Peyer's patch (tissue), 4 donors: ENCODE data around the gene BRIP1.

Source experiments
- CTCF ChIP-seq, 6 experiments: fragments of 450-650 bp in 4 of 6; fragments of 200-600 bp in 2 of 6; sonication (generic) in 1 of 6; IDR thresholded peaks; one replicate each; pipeline ENCODE4 v1.5.1; 2017 to 2019; ENCODE audit warnings: antibody characterized with exemption in 6 of 6, mild to moderate bottlenecking in 3 of 6, moderate library complexity in 1 of 6
- POLR2A ChIP-seq, 2 donors: fragments of 450-650 bp; IDR thresholded peaks; one replicate each; pipeline ENCODE4 v1.5.1; 2017; ENCODE audit warnings: antibody characterized with exemption in 2 of 2, mild to moderate bottlenecking in 2 of 2, moderate library complexity in 2 of 2

DNA sequence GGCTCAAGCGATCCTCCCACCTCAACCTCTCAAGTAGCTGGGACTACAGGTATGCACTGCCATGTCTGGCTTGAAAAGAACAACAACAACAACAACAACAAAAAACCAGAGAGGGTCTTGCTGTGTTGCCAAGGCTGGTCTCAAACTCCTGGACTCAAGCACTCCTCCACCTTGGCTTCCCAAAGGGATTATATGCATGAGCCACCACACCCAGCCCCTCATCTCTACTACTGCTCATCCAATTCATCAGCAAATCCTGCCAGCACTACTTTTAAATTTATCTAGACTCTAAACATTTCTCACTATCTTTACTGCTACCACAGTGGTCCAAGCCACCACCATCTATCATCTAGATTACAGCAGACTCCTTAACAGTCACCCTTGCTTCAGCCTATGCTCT lies 109.6 kb downstream of the BRIP1 start:
- TF ChIP-seq CTCF (IDR thresholded peaks at IDR 0.05) (no peak), POLR2A (IDR thresholded peaks at IDR 0.05) (no peak)
